Lower leg skin (tissue), 4 donors: ENCODE measurements around the gene PLPPR2. TPM values are rescaled to one million over a fixed set of nuclear protein-coding genes. Genes with fewer than 3 reads are reported as not detected.
"Not testable (repeated sequence)": the region's sequence is repeated elsewhere in the genome, so short reads cannot be mapped to it uniquely, and the experiment has no call there.

Experiments used
- DNase-seq, 2 donors: peaks; one replicate each; pipeline ENCODE4 v3.0.0-alpha.2; 2019; ENCODE audit warnings: low spot score in 2 of 2
- H3K4me3 ChIP-seq: fragments of 200-600 bp; sonication (generic); 2 replicates; pipeline ENCODE4 v1.5.1; 2017; ENCODE audit warnings: mild to moderate bottlenecking, low read depth; ENCODE audit not compliant: poor library complexity, severe bottlenecking
- CTCF ChIP-seq, 3 donors: fragments of 450-650 bp; IDR thresholded peaks; one replicate each; pipeline ENCODE4 v1.5.1; 2016; ENCODE audit warnings: antibody characterized with exemption in 3 of 3, mild to moderate bottlenecking in 3 of 3, moderate library complexity in 2 of 3
- POLR2A ChIP-seq, 2 donors: fragments of 450-650 bp; IDR thresholded peaks; one replicate each; pipeline ENCODE4 v1.6.1; 2016 to 2017; ENCODE audit warnings: antibody characterized with exemption in 2 of 2, mild to moderate bottlenecking in 1 of 2, moderate library complexity in 1 of 2
- WGBS, 2 donors: methylation state at CpG; one replicate each; pipeline ENCODE4 v1.1.5; 2018; 5-methylcytosine and 5-hydroxymethylcytosine counted together
- intact Hi-C: fragments of 100-400 bp; cut with DNase I; formaldehyde crosslinking; loops from one replicate; pipeline ENCODE4 v1.15.0; 2023; ENCODE audit warnings: low total_unique reads
- total RNA-seq, 4 donors: library from RNA; depleted of rRNA; stranded (reverse); fragments of >200 nt; gene quantifications; one replicate each; pipeline ENCODE4 v1.1.0, GENCODE V29; 2016

The PLPPR2 gene
- total RNA-seq, 4 donors from 2014 or later, result 18.6 to 40.6 (median 29.8) TPM

- H3K4me3 ChIP-seq, result no peak overlapping the region
- DNase-seq, result no peak
- WGBS, 2 donors, result 42 to 43% methylated on average over 36 to 37 of the region's 44 CpGs
- no peak for TF ChIP-seq CTCF (IDR thresholded peaks at IDR 0.05)
- no peak for TF ChIP-seq POLR2A (IDR thresholded peaks at IDR 0.05)
- intact Hi-C loops, result no loop called here
These were observed 50.8 kb downstream of the PLPPR2 start for GRCh38 chr19:11405846-11406643.

- H3K4me3 ChIP-seq, DNase-seq, intact Hi-C loops: not testable (repeated sequence)
- WGBS, 2 donors, result 84 to 90% methylated on average over 12 of the region's 12 CpGs
These were observed 51.5 kb downstream of the PLPPR2 start for GRCh38 chr19:11406703-11407236.

- no peak overlapping the region for H3K4me3 ChIP-seq
- no peak for TF ChIP-seq POLR2A (IDR thresholded peaks at IDR 0.05)
- no peak for TF ChIP-seq CTCF (IDR thresholded peaks at IDR 0.05)
- no peak for DNase-seq
- intact Hi-C loops, result no loop called here
- WGBS, 2 donors, result 84 to 85% methylated on average over 4 of the region's 4 CpGs
These were observed 53.4 kb downstream of the PLPPR2 start for GRCh38 chr19:11408591-11408990.

GRCh38 chr19:11410682-11411081 is 55.5 kb downstream of the PLPPR2 start:
- TF ChIP-seq CTCF (IDR thresholded peaks at IDR 0.05) (no peak), POLR2A (IDR thresholded peaks at IDR 0.05) (no peak)
- intact Hi-C loops, result no loop called here
- H3K4me3 ChIP-seq, result no peak overlapping the region
- no peak for DNase-seq
- WGBS, 2 donors, result 63 to 70% methylated on average over 8 of the region's 8 CpGs

GRCh38 chr19:11414544-11414943 is 59.3 kb downstream of the PLPPR2 start:
- TF ChIP-seq POLR2A (IDR thresholded peaks at IDR 0.05) (no peak), CTCF (IDR thresholded peaks at IDR 0.05) (no peak)
- H3K4me3 ChIP-seq, result no peak overlapping the region
- 53 to 67% methylated on average over 2 of the region's 2 CpGs for WGBS, 2 donors
- intact Hi-C loops, result no loop called here
- no peak for DNase-seq

Other genes starting within 250 kb of the PLPPR2 start
- gene SPC24, start 199.7 kb upstream of the PLPPR2 start, total RNA-seq, result 1 to 10 TPM in 2 of 4 donors, under 1 TPM in 2; 0.17 to 8.5 (median 0.82) TPM
- 100 to 1,000 TPM in 1 of 4 donors, 10 to 100 TPM in 3; 28.7 to 117 (median 77.7) TPM for gene KANK2, start 157.9 kb upstream of the PLPPR2 start, total RNA-seq
- gene ANGPTL8, start 115.8 kb upstream of the PLPPR2 start, total RNA-seq, result not detected
- gene DOCK6, start 92.9 kb upstream of the PLPPR2 start, total RNA-seq, result 100 to 1,000 TPM in 1 of 4 donors, 10 to 100 TPM in 3; 63.4 to 102 (median 65.6) TPM
- not detected for gene TSPAN16, start 59.3 kb upstream of the PLPPR2 start, total RNA-seq
- 100 to 1,000 TPM in 2 of 4 donors, 10 to 100 TPM in 2; 88.6 to 107 (median 98.0) TPM for gene RAB3D, start 15.8 kb upstream of the PLPPR2 start, total RNA-seq
- 100 to 1,000 TPM; 177 to 222 (median 208) TPM for gene TMEM205, start 9.2 kb upstream of the PLPPR2 start, total RNA-seq
- 10 to 100 TPM in 2 of 4 donors, 1 to 10 TPM in 2; 8.4 to 20.1 (median 10.4) TPM for gene CCDC159, start 8.9 kb upstream of the PLPPR2 start, total RNA-seq
- gene SWSAP1, start 19.2 kb downstream of the PLPPR2 start, total RNA-seq, result 1 to 10 TPM; 2.1 to 3.3 (median 2.3) TPM
- 1 to 10 TPM; 1.3 to 2.9 (median 2.5) TPM for gene EPOR, start 28.9 kb downstream of the PLPPR2 start, total RNA-seq
- gene RGL3, start 63.9 kb downstream of the PLPPR2 start, total RNA-seq, result 1 to 10 TPM in 2 of 4 donors, under 1 TPM in 2; 0.17 to 6.3 (median 1.6) TPM
- 1 to 10 TPM in 1 of 4 donors, under 1 TPM in 2, not detected in 1; 0.44 to 1.1 (median 0.94) TPM for gene ODAD3, start 79.7 kb downstream of the PLPPR2 start, total RNA-seq
- 100 to 1,000 TPM; 121 to 189 (median 157) TPM for gene PRKCSH, start 80.2 kb downstream of the PLPPR2 start, total RNA-seq
- not detected for gene ELAVL3, start 125.6 kb downstream of the PLPPR2 start, total RNA-seq
- gene ZNF653, start 150.4 kb downstream of the PLPPR2 start, total RNA-seq, result 10 to 100 TPM in 3 of 4 donors, 1 to 10 TPM in 1; 8.4 to 16.9 (median 11.6) TPM
- gene ECSIT, start 173.7 kb downstream of the PLPPR2 start, total RNA-seq, result 10 to 100 TPM; 55.9 to 82.8 (median 57.7) TPM
- gene CNN1, start 183.4 kb downstream of the PLPPR2 start, total RNA-seq, result 10 to 100 TPM in 3 of 4 donors, 1 to 10 TPM in 1; 7.7 to 72.3 (median 19.7) TPM
- gene ELOF1, start 203.8 kb downstream of the PLPPR2 start, total RNA-seq, result 10 to 100 TPM; 22.3 to 41.5 (median 35.4) TPM
- 10 to 100 TPM; 29.0 to 63.5 (median 52.1) TPM for gene ACP5, start 222.2 kb downstream of the PLPPR2 start, total RNA-seq
- gene ZNF627, start 242.1 kb downstream of the PLPPR2 start, total RNA-seq, result 10 to 100 TPM in 3 of 4 donors, 1 to 10 TPM in 1; 8.6 to 12.1 (median 11.2) TPM